Measurements from ENCODE around the gene CHRNA5.

CHRNA5 gene

DNA sequence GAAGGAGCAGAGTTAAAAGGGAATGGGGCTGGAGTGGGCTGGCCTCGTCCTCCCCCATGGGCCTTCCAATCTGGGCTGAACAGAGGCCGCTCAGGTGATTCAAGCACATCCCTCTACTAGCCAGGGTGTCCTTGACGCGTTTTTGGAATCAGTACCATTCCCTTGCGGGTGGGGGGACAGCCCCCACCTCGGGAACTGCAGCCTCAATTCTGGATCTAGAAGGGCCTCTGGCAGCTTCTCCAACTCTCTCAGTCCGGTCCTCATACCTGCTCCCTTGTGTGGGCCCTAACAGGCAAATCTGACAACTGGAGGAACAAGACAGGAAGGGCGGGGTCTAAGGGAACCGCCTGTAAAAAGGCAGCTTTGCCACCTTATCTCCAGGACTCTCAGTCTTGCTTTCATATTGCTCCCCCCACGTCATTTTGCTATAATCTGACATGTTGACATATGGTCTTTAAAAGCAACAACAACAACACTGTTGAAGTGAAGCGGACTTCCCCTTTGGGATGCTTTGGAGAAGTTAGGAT lies 76.5 kb downstream of the CHRNA5 start:
- Histone ChIP-seq H3K36me3 (ENCODE audit: control insufficient read depth in 1 of 2, insufficient read depth in 2 of 2, low read length in 2 of 2) (no peaks in the 10 kb centered on the region), H3K27ac (ENCODE audit: low read length) (no peak overlapping the region), H3K4me1 (ENCODE audit: control insufficient read depth in 1 of 2, insufficient read depth in 2 of 2, low read length in 2 of 2) (peaks cover 3 to 9% of the 10 kb centered on the region in 2 donors), H3K9me3 (ENCODE audit: control insufficient read depth in 1 of 2, low read length in 2 of 2) (no peaks in the 10 kb centered on the region), H3K4me3 (ENCODE audit: low read depth in 1 of 2, low read length in 2 of 2) (no peak overlapping the region), H3K27me3 (ENCODE audit: low read depth, low read length) (no peaks in the 10 kb centered on the region)

DNA sequence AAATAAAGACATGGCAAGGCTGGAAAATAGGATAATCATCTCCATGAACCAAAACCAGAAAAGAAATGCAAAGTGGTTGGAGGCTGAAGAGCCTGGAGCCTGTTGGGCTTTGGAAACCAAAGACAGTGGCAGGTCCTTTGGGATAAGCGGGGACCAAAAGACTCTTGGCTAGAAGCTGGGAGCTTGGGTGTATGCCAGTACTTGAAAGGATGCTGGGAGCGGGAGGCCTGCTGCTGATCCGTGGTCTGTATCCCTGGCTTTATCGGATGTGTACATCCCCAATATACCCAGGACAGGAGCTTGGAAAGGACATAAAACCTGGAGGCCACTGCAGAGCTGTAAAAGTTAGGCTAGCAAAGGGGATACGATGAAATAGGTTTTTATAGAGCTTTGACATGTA lies 77.0 kb downstream of the CHRNA5 start:
- H3K4me1 ChIP-seq (ENCODE audit: control insufficient read depth in 1 of 2, insufficient read depth in 2 of 2, low read length in 2 of 2) = peaks cover 3 to 9% of the 10 kb centered on the region in 2 donors
- H3K27ac ChIP-seq (ENCODE audit: low read length) = no peak overlapping the region
- H3K9me3 ChIP-seq (ENCODE audit: control insufficient read depth in 1 of 2, low read length in 2 of 2) = no peaks in the 10 kb centered on the region
- no peaks in the 10 kb centered on the region for H3K36me3 ChIP-seq (ENCODE audit: control insufficient read depth in 1 of 2, insufficient read depth in 2 of 2, low read length in 2 of 2)
- no peaks in the 10 kb centered on the region for H3K27me3 ChIP-seq (ENCODE audit: low read depth, low read length)
- H3K4me3 ChIP-seq (ENCODE audit: low read depth in 1 of 2, low read length in 2 of 2) = no peak overlapping the region

Measured in muscle layer of duodenum (tissue), 2 donors.